GM12878 (cell line): ENCODE measurements around the gene CEACAM1. TPM values are rescaled to one million over a fixed set of nuclear protein-coding genes. Genes with fewer than 3 reads are reported as not detected.

Source experiments
- ATAC-seq: fragments of 200-7000 bp; cut with Tn5 transposase; 3 replicates; pipeline ENCODE4 v1.9.1; 2020; ENCODE audit warnings: mild to moderate bottlenecking, moderate library complexity
- BruUV-seq: library from RNA; stranded (reverse); fragments of 400-500 nt; replicated peaks from 2 replicates; lab custom pipeline; 2021; lab: Mats Ljungman, UMichigan
- CTCF ChIA-PET: fragments of 300-600 bp; sonication (Branson Sonifier 250); formaldehyde crosslinking; extraction: SDS; loops from one replicate; lab custom pipeline; 2021; ENCODE audit warnings: inconsistent platforms; lab: Yijun Ruan, JAX
- POLR2A ChIA-PET: fragments of 350-600 bp; formaldehyde crosslinking; extraction: SDS; loops from one replicate; lab custom pipeline; 2021; ENCODE audit warnings: inconsistent platforms; lab: Charles Lee
- RAD21 ChIA-PET: fragments of 300-600 bp; sonication (Branson Sonifier 250); formaldehyde crosslinking; loops from one replicate; lab custom pipeline; 2023; ENCODE audit warnings: antibody characterized with exemption; ENCODE audit not compliant: unreplicated experiment; lab: Charles Lee
- SMC1A ChIA-PET: fragments of 300-600 bp; sonication (Branson Sonifier 250); formaldehyde crosslinking; loops from one replicate; lab custom pipeline; 2023; ENCODE audit not compliant: unreplicated experiment, uncharacterized antibody; lab: Charles Lee
- DNase-seq: peaks from one replicate; pipeline ENCODE4 v3.0.0-alpha.2; 2011; ENCODE audit warnings: low read depth, low spot score
- FAIRE-seq: peaks from 3 replicates; lab custom pipeline; 2011; peaks lifted over from hg19 to GRCh38; lab: Jason Lieb, UNC
- H2AFZ ChIP-seq: 2 replicates; pipeline ENCODE4 v1.6.0; 2011; ENCODE audit warnings: low read depth, low read length, control low read depth; ENCODE audit not compliant: control insufficient read depth
- H3K27ac ChIP-seq: 2 replicates; pipeline ENCODE4 v1.5.1; 2011; ENCODE audit warnings: control low read depth; ENCODE audit not compliant: control insufficient read depth, insufficient read depth
- H3K27me3 ChIP-seq, 2 experiments: replicated peaks in 1 of 2; 2 replicates each; pipeline versions ENCODE4 v1.6.0 to v1.6.1; 2011; ENCODE audit warnings: low read length in 1 of 2; ENCODE audit not compliant: control insufficient read depth in 2 of 2, insufficient read depth in 2 of 2
- H3K36me3 ChIP-seq, 2 experiments: 2 replicates each; pipeline ENCODE4 v1.5.1; 2011; ENCODE audit warnings: low read length in 1 of 2; ENCODE audit not compliant: control insufficient read depth in 2 of 2, insufficient read depth in 2 of 2
- H3K4me1 ChIP-seq: 2 replicates; pipeline ENCODE4 v1.6.1; 2011; ENCODE audit warnings: mild to moderate bottlenecking, low read length, moderate library complexity, mixed read lengths; ENCODE audit not compliant: control insufficient read depth, insufficient read depth
- H3K4me2 ChIP-seq: 2 replicates; pipeline ENCODE4 v1.6.0; 2011; ENCODE audit warnings: control low read depth; ENCODE audit not compliant: control insufficient read depth, insufficient read depth
- H3K4me3 ChIP-seq: fragments of 200-600 bp; sonication (generic); 2 replicates; pipeline ENCODE4 v1.5.1; 2016
- H3K79me2 ChIP-seq: 2 replicates; pipeline ENCODE4 v1.6.0; 2011; ENCODE audit warnings: low read length; ENCODE audit not compliant: control insufficient read depth, insufficient read depth
- H3K9ac ChIP-seq: 2 replicates; pipeline ENCODE4 v1.8.0; 2011; ENCODE audit warnings: low read length, control low read depth, mixed read lengths; ENCODE audit not compliant: control insufficient read depth, insufficient read depth
- H3K9me3 ChIP-seq: replicated peaks from 3 replicates; pipeline ENCODE4 v1.5.1; 2011; ENCODE audit warnings: mild to moderate bottlenecking, low read length; ENCODE audit not compliant: control insufficient read depth, insufficient read depth
- H4K20me1 ChIP-seq: 2 replicates; pipeline ENCODE4 v1.6.0; 2011; ENCODE audit not compliant: control insufficient read depth, insufficient read depth
- CBX5 ChIP-seq: sonication (generic); IDR thresholded peaks from 2 replicates; pipeline ENCODE4 v1.6.1; 2016; ENCODE audit warnings: low read depth, moderate library complexity, mild to moderate bottlenecking, inconsistent platforms
- CEBPB ChIP-seq, 2 experiments: fragments of 150-350 bp in 1 of 2; IDR thresholded peaks; 2 replicates each; pipeline ENCODE4 v1.6.1; 2012 to 2014; ENCODE audit warnings: low read depth in 2 of 2, low read length in 2 of 2, borderline replicate concordance in 1 of 2, inconsistent platforms in 1 of 2
- LARP7 ChIP-seq: fragments of 450-650 bp; IDR thresholded peaks from 2 replicates; pipeline ENCODE4 v1.6.1; 2017; ENCODE audit warnings: mild to moderate bottlenecking
- MAX ChIP-seq: IDR thresholded peaks from 2 replicates; pipeline ENCODE4 v1.6.1; 2012; ENCODE audit warnings: low read depth, low read length, improper control_type of control experiment
- NR2C1 ChIP-seq: fragments of 450-650 bp; IDR thresholded peaks from 2 replicates; pipeline ENCODE4 v1.6.1; 2017; ENCODE audit warnings: antibody characterized with exemption, mild to moderate bottlenecking, moderate library complexity
- NR2C2 ChIP-seq: IDR thresholded peaks from 2 replicates; pipeline ENCODE4 v1.6.1; 2011; ENCODE audit warnings: borderline replicate concordance, low read depth; ENCODE audit not compliant: control insufficient read depth, insufficient read length
- NR2F1 ChIP-seq: fragments of 450-650 bp; conservative IDR thresholded peaks from 2 replicates; pipeline ENCODE4 v1.6.1; 2017; ENCODE audit warnings: mild to moderate bottlenecking
- RUNX3 ChIP-seq: IDR thresholded peaks from 2 replicates; pipeline ENCODE4 v1.6.1; 2012; ENCODE audit warnings: low read length, inconsistent platforms
- SUPT20H ChIP-seq: IDR thresholded peaks from 2 replicates; pipeline ENCODE4 v1.6.1; 2011; ENCODE audit warnings: low read depth, mild to moderate bottlenecking, low read length, moderate library complexity, borderline replicate concordance; ENCODE audit not compliant: control insufficient read depth
- SUZ12 ChIP-seq: fragments of 200-600 bp; sonication (generic); IDR thresholded peaks from one replicate; pipeline ENCODE4 v1.6.1; 2018; ENCODE audit warnings: antibody characterized with exemption, mild to moderate bottlenecking; ENCODE audit not compliant: unreplicated experiment
- WRNIP1 ChIP-seq: IDR thresholded peaks from 2 replicates; pipeline ENCODE4 v1.6.1; 2011; ENCODE audit warnings: low read depth, low read length, improper control_type of control experiment, borderline replicate concordance
- ZNF217 ChIP-seq: fragments of 450-650 bp; IDR thresholded peaks from 2 replicates; pipeline ENCODE4 v1.6.1; 2017; ENCODE audit warnings: antibody characterized with exemption, mild to moderate bottlenecking
- ZNF274 ChIP-seq: IDR thresholded peaks from one replicate; pipeline ENCODE4 v1.8.0; 2011; ENCODE audit not compliant: insufficient read length, insufficient read depth
- WGBS: methylation state at CpG from one replicate; pipeline ENCODE4 v1.1.6; 2016; ENCODE audit warnings: low lambda C conversion rate; ENCODE audit not compliant: insufficient replicate concordance, insufficient coverage; ENCODE audit errors: missing lambda C conversion rate; 5-methylcytosine and 5-hydroxymethylcytosine counted together
- in situ Hi-C: fragments of 300-500 bp; cut with MboI; formaldehyde crosslinking; loops from 9 replicates; pipeline ENCODE4 v1.14.3; 2018; ENCODE audit warnings: mixed read lengths
- intact Hi-C: fragments of 100-400 bp; cut with micrococcal nuclease; formaldehyde crosslinking; loops from one replicate; pipeline ENCODE4 v1.14.2; 2022; ENCODE audit not compliant: unreplicated experiment
- polyA plus RNA-seq, 11 experiments: library from polyadenylated mRNA; depleted of rRNA in 4 of 11; unstranded in 6 of 11; stranded (reverse) in 5 of 11; fragments of >200 nt; fragmentation: Nextera tagmentation in 4 of 11; fragmentation: Illumina TruSeq in 1 of 11; extraction: Ambion mirVana in 4 of 11; extraction: Trizol in 1 of 11; gene quantifications; 1 replicate in 1 of 11; 2 replicates in 10 of 11; pipeline versions ENCODE4 v1.2.1 to v1.2.3, GENCODE V29; 2011 to 2016; ENCODE audit warnings: inconsistent platforms in 2 of 11, missing spikeins in 2 of 11, low read depth in 1 of 11
- total RNA-seq, 4 experiments: library from RNA; depleted of rRNA in 3 of 4; stranded (reverse); fragments of >200 nt in 3 of 4; fragmentation: Illumina TruSeq in 1 of 4; extraction: Trizol in 1 of 4; gene quantifications; 2 replicates each; pipeline versions ENCODE4 v1.2.1 to v1.2.3, GENCODE V29; 2013 to 2021
- TF ChIP-seq, protein P1 (sequence below): fragments of 450-650 bp; IDR thresholded peaks from 2 replicates; pipeline ENCODE4 v1.6.1; 2016; ENCODE audit warnings: mild to moderate bottlenecking, moderate library complexity, borderline replicate concordance
- TF ChIP-seq, protein P2 (sequence below): fragments of 450-650 bp; IDR thresholded peaks from 2 replicates; pipeline ENCODE4 v1.6.1; 2017; ENCODE audit warnings: mild to moderate bottlenecking

CEACAM1 gene
- total and polyA plus RNA-seq, 10 of the 15 experiments (the other 5 are each of a cell fraction or from before 2014, with no cell fraction given), result 3.9 to 24.0 (median 6.5) TPM

- TF ChIP-seq, protein P1, sequence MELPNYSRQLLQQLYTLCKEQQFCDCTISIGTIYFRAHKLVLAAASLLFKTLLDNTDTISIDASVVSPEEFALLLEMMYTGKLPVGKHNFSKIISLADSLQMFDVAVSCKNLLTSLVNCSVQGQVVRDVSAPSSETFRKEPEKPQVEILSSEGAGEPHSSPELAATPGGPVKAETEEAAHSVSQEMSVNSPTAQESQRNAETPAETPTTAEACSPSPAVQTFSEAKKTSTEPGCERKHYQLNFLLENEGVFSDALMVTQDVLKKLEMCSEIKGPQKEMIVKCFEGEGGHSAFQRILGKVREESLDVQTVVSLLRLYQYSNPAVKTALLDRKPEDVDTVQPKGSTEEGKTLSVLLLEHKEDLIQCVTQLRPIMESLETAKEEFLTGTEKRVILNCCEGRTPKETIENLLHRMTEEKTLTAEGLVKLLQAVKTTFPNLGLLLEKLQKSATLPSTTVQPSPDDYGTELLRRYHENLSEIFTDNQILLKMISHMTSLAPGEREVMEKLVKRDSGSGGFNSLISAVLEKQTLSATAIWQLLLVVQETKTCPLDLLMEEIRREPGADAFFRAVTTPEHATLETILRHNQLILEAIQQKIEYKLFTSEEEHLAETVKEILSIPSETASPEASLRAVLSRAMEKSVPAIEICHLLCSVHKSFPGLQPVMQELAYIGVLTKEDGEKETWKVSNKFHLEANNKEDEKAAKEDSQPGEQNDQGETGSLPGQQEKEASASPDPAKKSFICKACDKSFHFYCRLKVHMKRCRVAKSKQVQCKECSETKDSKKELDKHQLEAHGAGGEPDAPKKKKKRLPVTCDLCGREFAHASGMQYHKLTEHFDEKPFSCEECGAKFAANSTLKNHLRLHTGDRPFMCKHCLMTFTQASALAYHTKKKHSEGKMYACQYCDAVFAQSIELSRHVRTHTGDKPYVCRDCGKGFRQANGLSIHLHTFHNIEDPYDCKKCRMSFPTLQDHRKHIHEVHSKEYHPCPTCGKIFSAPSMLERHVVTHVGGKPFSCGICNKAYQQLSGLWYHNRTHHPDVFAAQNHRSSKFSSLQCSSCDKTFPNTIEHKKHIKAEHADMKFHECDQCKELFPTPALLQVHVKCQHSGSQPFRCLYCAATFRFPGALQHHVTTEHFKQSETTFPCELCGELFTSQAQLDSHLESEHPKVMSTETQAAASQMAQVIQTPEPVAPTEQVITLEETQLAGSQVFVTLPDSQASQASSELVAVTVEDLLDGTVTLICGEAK, result no peak
- TF ChIP-seq WRNIP1, result no peak
- no peak for TF ChIP-seq SUZ12
Observed at GRCh38 chr19:42568006-42568405, 39.7 kb upstream of the CEACAM1 start (continued).

GRCh38 chr19:42567567-42567966 lies 39.3 kb upstream of the CEACAM1 start:
- Histone ChIP-seq H3K9ac (no peak overlapping the region), H3K9me3 (no peaks in the 10 kb centered on the region), H2AFZ (no peak overlapping the region), H3K4me2 (no peak overlapping the region), H4K20me1 (no peaks in the 10 kb centered on the region), H3K27ac (no peak overlapping the region), H3K79me2 (no peaks in the 10 kb centered on the region), H3K4me3 (no peak overlapping the region), H3K36me3 (no peaks in the 10 kb centered on the region), H3K27me3 (no peaks in the 10 kb centered on the region), H3K4me1 (no peaks in the 10 kb centered on the region)
- in situ Hi-C loops, result no loop called here
- CTCF ChIA-PET, result interaction anchor here (0.7 to 1.4 kb wide), 5 partner anchors 21 to 405 kb away, joined by 3 to 5 read pairs (median 4); partner anchors contain the start of gene CEACAM1
- POLR2A ChIA-PET, result no interaction called here
- DNase-seq (no peak), ATAC-seq (no peak), FAIRE-seq (no peak)
- no TSS peak for BruUV-seq
- intact Hi-C loops, result no loop called here
- SMC1A ChIA-PET, result interaction anchor here (1.4 to 1.6 kb wide), 2 partner anchors 29 to 118 kb away, joined by 3 to 4 read pairs; no protein-coding TSS in a partner anchor
- RAD21 ChIA-PET, result no interaction called here
- WGBS, result 43% methylated on average over 4 of the region's 4 CpGs
- no peak for TF ChIP-seq ZNF217
- no peak for TF ChIP-seq NR2C2
- TF ChIP-seq NR2C1, result no peak
- no peak for TF ChIP-seq LARP7
- no peak for TF ChIP-seq CBX5
- TF ChIP-seq, protein P2, sequence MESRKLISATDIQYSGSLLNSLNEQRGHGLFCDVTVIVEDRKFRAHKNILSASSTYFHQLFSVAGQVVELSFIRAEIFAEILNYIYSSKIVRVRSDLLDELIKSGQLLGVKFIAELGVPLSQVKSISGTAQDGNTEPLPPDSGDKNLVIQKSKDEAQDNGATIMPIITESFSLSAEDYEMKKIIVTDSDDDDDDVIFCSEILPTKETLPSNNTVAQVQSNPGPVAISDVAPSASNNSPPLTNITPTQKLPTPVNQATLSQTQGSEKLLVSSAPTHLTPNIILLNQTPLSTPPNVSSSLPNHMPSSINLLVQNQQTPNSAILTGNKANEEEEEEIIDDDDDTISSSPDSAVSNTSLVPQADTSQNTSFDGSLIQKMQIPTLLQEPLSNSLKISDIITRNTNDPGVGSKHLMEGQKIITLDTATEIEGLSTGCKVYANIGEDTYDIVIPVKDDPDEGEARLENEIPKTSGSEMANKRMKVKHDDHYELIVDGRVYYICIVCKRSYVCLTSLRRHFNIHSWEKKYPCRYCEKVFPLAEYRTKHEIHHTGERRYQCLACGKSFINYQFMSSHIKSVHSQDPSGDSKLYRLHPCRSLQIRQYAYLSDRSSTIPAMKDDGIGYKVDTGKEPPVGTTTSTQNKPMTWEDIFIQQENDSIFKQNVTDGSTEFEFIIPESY, result no peak
- no peak for TF ChIP-seq ZNF274
- no peak for TF ChIP-seq RUNX3
- TF ChIP-seq SUPT20H, result no peak
- no peak for TF ChIP-seq CEBPB (IDR thresholded peaks at IDR 0.05; ENCODE audit: borderline replicate concordance in 1 of 2, low read depth in 2 of 2, low read length in 2 of 2)
- no peak for TF ChIP-seq NR2F1
- TF ChIP-seq MAX, result no peak
